DOHH2 (cell line): ENCODE measurements around the gene HIVEP3.

Source experiments
- H3F3A ChIP-seq: fragments of 200-600 bp; sonication (generic), shearing (Covaris generic); 2 replicates; pipeline ENCODE4 v1.6.0; 2016; ENCODE audit warnings: antibody characterized with exemption, mild to moderate bottlenecking; ENCODE audit not compliant: control insufficient read depth, insufficient read depth
- H3K27ac ChIP-seq: fragments of 200-600 bp; sonication (generic); 2 replicates; pipeline ENCODE4 v1.5.1; 2014; ENCODE audit warnings: low read depth, mild to moderate bottlenecking, low read length, moderate library complexity
- H3K27me3 ChIP-seq: fragments of 200-600 bp; sonication (generic); 2 replicates; pipeline ENCODE4 v1.6.1; 2014; ENCODE audit warnings: mild to moderate bottlenecking, low read length, mixed read lengths; ENCODE audit not compliant: control insufficient read depth
- H3K36me3 ChIP-seq: fragments of 200-600 bp; sonication (generic); 2 replicates; pipeline ENCODE4 v1.6.1; 2014; ENCODE audit warnings: mild to moderate bottlenecking, low read length, moderate library complexity, mixed read lengths; ENCODE audit not compliant: control insufficient read depth
- H3K4me1 ChIP-seq: fragments of 200-600 bp; sonication (generic); 2 replicates; pipeline ENCODE4 v1.6.1; 2014; ENCODE audit warnings: mild to moderate bottlenecking, low read length, mixed read lengths; ENCODE audit not compliant: control insufficient read depth
- H3K4me2 ChIP-seq: fragments of 200-600 bp; sonication (generic); 2 replicates; pipeline ENCODE4 v1.6.0; 2014; ENCODE audit warnings: mild to moderate bottlenecking, low read length, moderate library complexity
- H3K4me3 ChIP-seq: fragments of 200-600 bp; sonication (generic); 2 replicates; pipeline ENCODE4 v1.5.1; 2014; ENCODE audit warnings: mild to moderate bottlenecking, low read length, mixed read lengths
- H3K79me2 ChIP-seq: fragments of 200-600 bp; sonication (generic); 2 replicates; pipeline ENCODE4 v1.6.1; 2014; ENCODE audit warnings: mild to moderate bottlenecking, low read length, mixed read lengths; ENCODE audit not compliant: control insufficient read depth
- H3K9me2 ChIP-seq: fragments of 200-600 bp; sonication (generic); replicated peaks from 2 replicates; pipeline ENCODE4 v1.6.1; 2014; ENCODE audit warnings: mild to moderate bottlenecking, low read length, mixed read lengths; ENCODE audit not compliant: control insufficient read depth
- H3K9me3 ChIP-seq: fragments of 200-600 bp; sonication (generic); 2 replicates; pipeline ENCODE4 v1.6.1; 2014; ENCODE audit warnings: antibody characterized with exemption, low read length, mixed read lengths; ENCODE audit not compliant: control insufficient read depth, insufficient read depth
- H4K20me1 ChIP-seq: fragments of 200-600 bp; sonication (generic); 2 replicates; pipeline ENCODE4 v1.6.0; 2014; ENCODE audit warnings: low read depth, mild to moderate bottlenecking, antibody characterized with exemption, low read length, moderate library complexity; ENCODE audit not compliant: control insufficient read depth, insufficient read depth
- CTCF ChIP-seq: fragments of 200-600 bp; sonication (generic); IDR thresholded peaks from one replicate; pipeline ENCODE4 v1.5.1; 2014; ENCODE audit warnings: antibody characterized with exemption, mild to moderate bottlenecking, low read depth, low read length; ENCODE audit not compliant: poor library complexity, severe bottlenecking
- EZH2phosphoT487 ChIP-seq: fragments of 200-600 bp; sonication (generic); IDR thresholded peaks from 2 replicates; pipeline ENCODE4 v1.6.1; 2017; ENCODE audit warnings: borderline replicate concordance, mild to moderate bottlenecking, antibody characterized with exemption, low read length, moderate library complexity, mixed read lengths

Gene HIVEP3

GRCh38 chr1:41678111-41678878, 240.4 kb downstream of the HIVEP3 start:
- Histone ChIP-seq H3K4me3 (no peak overlapping the region), H3K36me3 (no peaks in the 10 kb centered on the region), H3K4me2 (no peak overlapping the region), H3K4me1 (no peaks in the 10 kb centered on the region), H4K20me1 (no peaks in the 10 kb centered on the region), H3K27ac (no peak overlapping the region), H3F3A (no peaks in the 10 kb centered on the region), H3K9me2 (no peaks in the 10 kb centered on the region), H3K27me3 (peaks cover 15% of the 10 kb centered on the region), H3K79me2 (no peaks in the 10 kb centered on the region), H3K9me3 (no peaks in the 10 kb centered on the region)
- TF ChIP-seq EZH2phosphoT487 (no peak), CTCF (no peak)

GRCh38 chr1:41677620-41678019, 241.1 kb downstream of the HIVEP3 start:
- Histone ChIP-seq H3F3A (no peaks in the 10 kb centered on the region), H3K9me3 (no peaks in the 10 kb centered on the region), H4K20me1 (no peaks in the 10 kb centered on the region), H3K79me2 (no peaks in the 10 kb centered on the region), H3K27me3 (peaks cover 22% of the 10 kb centered on the region), H3K4me3 (no peak overlapping the region), H3K27ac (no peak overlapping the region), H3K4me2 (no peak overlapping the region), H3K36me3 (no peaks in the 10 kb centered on the region), H3K4me1 (no peaks in the 10 kb centered on the region), H3K9me2 (no peaks in the 10 kb centered on the region)
- no peak for TF ChIP-seq EZH2phosphoT487
- no peak for TF ChIP-seq CTCF

DNA sequence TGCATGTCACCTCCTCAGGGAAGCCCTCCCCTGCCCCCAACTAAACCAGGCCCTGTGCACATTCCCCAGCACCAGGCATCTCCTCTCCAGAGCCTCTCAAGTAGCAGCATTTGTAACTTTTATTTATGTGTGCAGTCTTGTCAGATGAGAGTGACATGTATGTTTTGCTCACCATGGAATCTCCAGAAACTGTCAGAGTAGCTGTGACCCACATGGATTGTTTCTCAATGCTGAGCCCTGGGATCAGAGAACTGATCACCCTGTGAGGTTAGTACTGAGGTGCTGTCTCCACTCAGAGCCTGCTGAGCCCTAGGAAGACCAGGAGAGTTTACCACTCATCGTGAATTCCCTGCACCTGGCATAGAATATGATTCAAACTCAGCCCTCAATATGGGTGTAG, 243.3 kb downstream of the HIVEP3 start:
- peaks cover 27% of the 10 kb centered on the region for H3K27me3 ChIP-seq
- H3K9me2 ChIP-seq = no peaks in the 10 kb centered on the region
- TF ChIP-seq CTCF = no peak
- TF ChIP-seq EZH2phosphoT487 = no peak
- no peak overlapping the region for H3K4me3 ChIP-seq
- H3K27ac ChIP-seq = no peak overlapping the region
- H3K4me1 ChIP-seq = no peaks in the 10 kb centered on the region
- H3K79me2 ChIP-seq = no peaks in the 10 kb centered on the region
- H3K9me3 ChIP-seq = no peaks in the 10 kb centered on the region
- H3F3A ChIP-seq = no peaks in the 10 kb centered on the region
- H3K36me3 ChIP-seq = no peaks in the 10 kb centered on the region
- H3K4me2 ChIP-seq = no peak overlapping the region
- H4K20me1 ChIP-seq = no peaks in the 10 kb centered on the region

- Histone ChIP-seq H3F3A (no peaks in the 10 kb centered on the region), H3K36me3 (no peaks in the 10 kb centered on the region), H3K4me2 (no peak overlapping the region), H3K9me3 (no peaks in the 10 kb centered on the region), H4K20me1 (no peaks in the 10 kb centered on the region), H3K27ac (no peak overlapping the region), H3K79me2 (no peaks in the 10 kb centered on the region), H3K4me3 (no peak overlapping the region), H3K9me2 (no peaks in the 10 kb centered on the region), H3K4me1 (no peaks in the 10 kb centered on the region), H3K27me3 (peaks cover 27% of the 10 kb centered on the region)
- no peak for TF ChIP-seq EZH2phosphoT487
- no peak for TF ChIP-seq CTCF
Measured at GRCh38 chr1:41674522-41674921, 244.2 kb downstream of the HIVEP3 start.
